Mesendoderm (in vitro differentiated cells): ENCODE data around the gene FPR2.
"Not testable (repeated sequence)": the region's sequence is repeated elsewhere in the genome, so short reads cannot be mapped to it uniquely, and the experiment has no call there.

Experiments used
- DNase-seq: peaks from one replicate; pipeline ENCODE4 v3.0.0; 2013
- H2AK5ac ChIP-seq: 2 replicates; pipeline ENCODE4 v1.6.1; 2013; ENCODE audit warnings: low read length, inconsistent platforms
- H2BK120ac ChIP-seq: 2 replicates; pipeline ENCODE4 v1.6.1; 2013; ENCODE audit warnings: low read depth, mild to moderate bottlenecking, low read length, moderate library complexity, mixed read lengths
- H2BK15ac ChIP-seq: replicated peaks from 2 replicates; pipeline ENCODE4 v1.6.1; 2013; ENCODE audit warnings: low read depth, mild to moderate bottlenecking, moderate library complexity
- H2BK5ac ChIP-seq: 2 replicates; pipeline ENCODE4 v1.6.1; 2013; ENCODE audit warnings: low read length, inconsistent platforms
- H3K18ac ChIP-seq: 2 replicates; pipeline ENCODE4 v1.6.1; 2013; ENCODE audit warnings: mild to moderate bottlenecking, low read length, mixed read lengths
- H3K23ac ChIP-seq: one replicate; pipeline ENCODE4 v1.6.1; 2013; ENCODE audit warnings: low read length
- H3K27ac ChIP-seq: 2 replicates; pipeline ENCODE4 v1.5.1; 2013; ENCODE audit warnings: low read depth, mild to moderate bottlenecking, inconsistent platforms, low read length, moderate library complexity
- H3K27me3 ChIP-seq: 2 replicates; pipeline ENCODE4 v1.6.1; 2013; ENCODE audit warnings: low read length, control low read depth, mild to moderate bottlenecking, inconsistent platforms; ENCODE audit not compliant: insufficient read depth, poor library complexity
- H3K36me3 ChIP-seq: 2 replicates; pipeline ENCODE4 v1.6.1; 2013; ENCODE audit warnings: low read length, inconsistent platforms; ENCODE audit not compliant: control insufficient read depth, insufficient read depth
- H3K4ac ChIP-seq: one replicate; pipeline ENCODE4 v1.6.1; 2013; ENCODE audit warnings: low read depth, mild to moderate bottlenecking, low read length, moderate library complexity
- H3K4me1 ChIP-seq: 2 replicates; pipeline ENCODE4 v1.6.1; 2013; ENCODE audit warnings: low read depth, low read length, inconsistent platforms; ENCODE audit not compliant: control insufficient read depth
- H3K4me2 ChIP-seq: 2 replicates; pipeline ENCODE4 v1.6.1; 2013; ENCODE audit warnings: low read length
- H3K4me3 ChIP-seq: 2 replicates; pipeline ENCODE4 v1.5.1; 2013; ENCODE audit warnings: mild to moderate bottlenecking, low read length
- H3K56ac ChIP-seq: one replicate; pipeline ENCODE4 v1.6.1; 2013; ENCODE audit warnings: low read length
- H3K79me1 ChIP-seq: 2 replicates; pipeline ENCODE4 v1.6.1; 2013; ENCODE audit warnings: low read length, inconsistent platforms
- H3K79me2 ChIP-seq: 2 replicates; pipeline ENCODE4 v1.6.1; 2013; ENCODE audit warnings: mild to moderate bottlenecking, low read length; ENCODE audit not compliant: control insufficient read depth, insufficient read depth
- H3K9ac ChIP-seq: 2 replicates; pipeline ENCODE4 v1.6.1; 2013; ENCODE audit warnings: low read length, inconsistent platforms
- H4K5ac ChIP-seq: one replicate; pipeline ENCODE4 v1.6.1; 2013; ENCODE audit warnings: low read length
- H4K8ac ChIP-seq: one replicate; pipeline ENCODE4 v1.6.1; 2013; ENCODE audit warnings: low read depth, mild to moderate bottlenecking, control low read depth, low read length, moderate library complexity
- WGBS: extraction: QIAGEN DNeasy Blood & Tissue Kit; methylation state at CpG from one replicate; pipeline ENCODE4 v1.1.7; 2013; ENCODE audit warnings: low lambda C conversion rate, missing lambda C conversion rate; ENCODE audit not compliant: insufficient coverage; ENCODE audit errors: extremely low coverage; 5-methylcytosine and 5-hydroxymethylcytosine counted together

FPR2 gene

DNA sequence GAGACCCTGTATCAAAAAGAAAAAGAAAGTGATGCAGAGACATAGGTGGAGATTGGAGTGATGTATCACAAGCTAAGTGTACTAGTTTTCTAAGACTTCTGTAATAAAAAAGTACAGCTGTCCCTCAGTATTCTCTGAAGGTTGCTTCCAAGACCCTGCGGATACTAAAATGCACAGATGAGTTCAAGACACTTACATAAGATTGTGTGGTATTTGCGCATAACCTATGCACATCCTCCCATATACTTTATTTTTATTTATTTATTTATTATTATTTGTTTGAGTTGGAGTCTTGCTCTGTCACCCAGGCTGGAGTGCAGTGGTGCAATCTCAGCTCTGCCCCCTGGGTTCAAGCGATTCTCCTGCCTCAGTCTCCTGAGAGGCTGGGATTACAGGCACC, 23.6 kb upstream of the FPR2 start:
- Histone ChIP-seq H3K4ac (no peak overlapping the region), H2BK120ac (no peak overlapping the region), H3K79me2 (no peaks in the 10 kb centered on the region), H4K5ac (no peak overlapping the region), H3K9ac (no peak overlapping the region), H3K23ac (no peak overlapping the region), H3K4me1 (no peaks in the 10 kb centered on the region), H3K4me2 (no peak overlapping the region), H3K18ac (no peak overlapping the region), H3K4me3 (no peak overlapping the region), H4K8ac (no peak overlapping the region), H2BK5ac (no peak overlapping the region), H2AK5ac (no peak overlapping the region), H3K36me3 (no peaks in the 10 kb centered on the region), H3K79me1 (no peaks in the 10 kb centered on the region), H2BK15ac (no peak overlapping the region), H3K56ac (no peak overlapping the region), H3K27ac (no peak overlapping the region), H3K27me3 (no peaks in the 10 kb centered on the region)
- no CpG with 5 or more reads among the region's 3 CpGs for WGBS
- DNase-seq: no peak

DNA sequence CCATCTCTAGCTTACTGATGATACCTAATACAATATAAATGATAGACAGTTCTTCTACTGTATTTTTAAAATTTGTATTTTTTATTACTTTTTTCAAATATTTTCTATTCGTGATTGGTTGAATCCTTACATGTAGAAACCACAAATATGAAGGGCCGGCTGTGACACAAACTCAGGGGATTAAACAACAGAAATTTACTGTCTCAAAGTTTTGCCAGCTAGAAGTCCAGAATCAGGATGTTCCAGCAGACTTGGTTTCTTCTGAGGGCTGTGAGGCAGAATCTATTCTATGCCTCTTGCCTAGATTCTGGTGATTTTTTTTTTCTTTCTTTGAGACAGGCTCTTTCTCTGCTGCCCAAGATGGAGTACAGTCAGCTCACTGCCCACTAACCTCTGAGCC, 23.1 kb upstream of the FPR2 start:
- Histone ChIP-seq H4K8ac (no peak overlapping the region), H3K79me2 (no peaks in the 10 kb centered on the region), H2BK120ac (no peak overlapping the region), H2BK15ac (no peak overlapping the region), H3K79me1 (no peaks in the 10 kb centered on the region), H3K56ac (no peak overlapping the region), H3K27me3 (no peaks in the 10 kb centered on the region), H3K4ac (no peak overlapping the region), H3K4me2 (no peak overlapping the region), H4K5ac (no peak overlapping the region), H3K36me3 (no peaks in the 10 kb centered on the region), H3K9ac (no peak overlapping the region), H2BK5ac (no peak overlapping the region), H2AK5ac (no peak overlapping the region), H3K4me3 (no peak overlapping the region), H3K18ac (no peak overlapping the region), H3K27ac (no peak overlapping the region), H3K23ac (no peak overlapping the region), H3K4me1 (no peaks in the 10 kb centered on the region)
- WGBS: no CpG with 5 or more reads among the region's 2 CpGs
- DNase-seq: no peak

DNA sequence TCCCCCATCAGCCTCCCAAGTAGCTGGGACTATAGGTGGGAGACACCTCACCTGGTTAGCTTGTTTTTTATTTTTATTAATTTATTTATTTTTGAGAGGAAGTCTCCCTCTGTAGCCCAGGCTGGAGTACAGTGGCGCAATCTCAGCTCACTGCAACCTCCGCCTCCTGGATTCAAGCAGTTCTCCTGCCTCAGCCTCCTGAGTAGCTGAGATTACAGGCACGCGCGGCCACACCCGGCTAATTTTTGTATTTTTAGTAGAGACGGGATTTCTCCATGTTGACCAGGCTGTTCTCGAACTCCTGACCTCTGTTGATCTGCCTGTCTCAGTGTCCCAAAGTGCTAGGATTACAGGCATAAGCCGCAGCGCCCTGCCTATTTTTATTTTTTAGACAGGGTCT, 22.5 kb upstream of the FPR2 start:
- H4K8ac ChIP-seq, H2BK5ac ChIP-seq, H3K27ac ChIP-seq, H3K18ac ChIP-seq, DNase-seq, H3K4me1 ChIP-seq, H3K4me3 ChIP-seq, H3K27me3 ChIP-seq, H3K4ac ChIP-seq, H4K5ac ChIP-seq, H3K4me2 ChIP-seq, H3K9ac ChIP-seq, H3K23ac ChIP-seq, H2AK5ac ChIP-seq, H3K79me2 ChIP-seq, H2BK15ac ChIP-seq, H3K79me1 ChIP-seq, H3K36me3 ChIP-seq, H2BK120ac ChIP-seq, H3K56ac ChIP-seq: not testable (repeated sequence)
- no CpG with 5 or more reads among the region's 10 CpGs for WGBS

DNA sequence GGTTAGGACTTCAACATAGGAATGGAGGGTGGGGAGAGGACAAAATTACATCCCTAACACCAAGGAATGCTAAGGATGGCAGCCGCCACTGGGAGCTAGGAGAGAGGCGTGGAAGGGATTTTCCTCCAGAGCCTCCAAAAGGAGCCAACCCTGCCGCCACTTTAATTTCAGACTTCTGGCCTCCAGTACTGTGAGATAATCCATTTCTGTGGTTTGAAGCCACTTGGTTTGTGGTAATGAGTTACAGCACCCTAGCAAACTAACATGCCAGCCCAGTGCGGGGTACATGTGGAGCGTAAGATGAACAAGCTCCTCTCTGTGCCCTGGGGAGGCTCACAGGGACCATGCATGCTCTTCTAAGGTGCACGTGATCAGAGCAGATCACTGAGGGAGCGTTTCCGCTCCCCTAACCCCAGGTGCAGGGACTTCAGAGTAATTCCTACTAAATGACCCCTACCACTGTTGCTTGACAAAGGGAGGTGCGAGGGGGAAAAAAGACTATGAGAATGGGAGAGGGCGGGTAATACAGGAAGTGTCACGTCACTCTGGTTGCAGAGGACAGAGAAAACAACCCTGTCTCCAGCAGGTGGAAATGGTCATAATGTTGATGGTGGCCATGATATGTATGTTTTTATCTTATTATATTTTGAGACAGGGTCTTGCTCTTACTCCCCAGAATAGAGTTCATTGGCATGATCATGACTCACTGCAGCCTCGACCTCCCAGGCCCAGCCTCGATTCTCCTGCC, 21.3 kb upstream of the FPR2 start:
- H3K27me3 ChIP-seq: no peaks in the 10 kb centered on the region
- H2BK120ac ChIP-seq: no peak overlapping the region
- no peak overlapping the region for H4K8ac ChIP-seq
- H3K36me3 ChIP-seq: no peaks in the 10 kb centered on the region
- no peak overlapping the region for H3K23ac ChIP-seq
- H3K18ac ChIP-seq: no peak overlapping the region
- H4K5ac ChIP-seq: no peak overlapping the region
- H3K4me2 ChIP-seq: no peak overlapping the region
- H2BK5ac ChIP-seq: no peak overlapping the region
- H3K9ac ChIP-seq: no peak overlapping the region
- no peaks in the 10 kb centered on the region for H3K79me2 ChIP-seq
- H2AK5ac ChIP-seq: no peak overlapping the region
- H3K79me1 ChIP-seq: no peaks in the 10 kb centered on the region
- H3K56ac ChIP-seq: no peak overlapping the region
- no peaks in the 10 kb centered on the region for H3K4me1 ChIP-seq
- no peak overlapping the region for H3K4ac ChIP-seq
- no peak overlapping the region for H3K27ac ChIP-seq
- no peak overlapping the region for H3K4me3 ChIP-seq
- no CpG with 5 or more reads among the region's 13 CpGs for WGBS
- no peak for DNase-seq
- H2BK15ac ChIP-seq: no peak overlapping the region

DNA sequence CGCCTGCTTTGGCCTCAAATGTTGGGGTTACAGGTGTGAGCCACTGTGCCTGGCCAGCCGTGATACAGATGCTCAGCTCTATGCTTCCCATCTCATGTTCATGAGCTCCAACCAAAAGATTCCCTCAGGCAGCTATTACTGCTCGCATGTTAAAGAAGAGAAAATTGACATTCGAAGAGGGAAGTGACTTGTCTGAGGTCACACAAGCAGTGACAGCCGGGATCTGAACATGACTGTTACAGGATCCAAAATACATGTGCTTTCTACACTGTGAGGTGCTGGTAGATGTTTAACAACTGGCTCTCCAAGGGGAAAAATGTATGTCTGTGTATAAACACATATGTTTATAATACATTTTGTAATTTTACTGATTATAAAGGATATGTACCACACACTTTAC, 20.6 kb upstream of the FPR2 start:
- Histone ChIP-seq H3K79me1 (no peaks in the 10 kb centered on the region), H3K4me1 (no peaks in the 10 kb centered on the region), H4K8ac (no peak overlapping the region), H3K56ac (no peak overlapping the region), H4K5ac (no peak overlapping the region), H3K36me3 (no peaks in the 10 kb centered on the region), H3K9ac (no peak overlapping the region), H2AK5ac (no peak overlapping the region), H3K27ac (no peak overlapping the region), H2BK15ac (no peak overlapping the region), H3K23ac (no peak overlapping the region), H3K79me2 (no peaks in the 10 kb centered on the region), H3K27me3 (no peaks in the 10 kb centered on the region), H3K4ac (no peak overlapping the region), H3K18ac (no peak overlapping the region), H2BK120ac (no peak overlapping the region), H3K4me2 (no peak overlapping the region), H2BK5ac (no peak overlapping the region), H3K4me3 (no peak overlapping the region)
- WGBS: no CpG with 5 or more reads among the region's 5 CpGs
- DNase-seq: no peak

DNA sequence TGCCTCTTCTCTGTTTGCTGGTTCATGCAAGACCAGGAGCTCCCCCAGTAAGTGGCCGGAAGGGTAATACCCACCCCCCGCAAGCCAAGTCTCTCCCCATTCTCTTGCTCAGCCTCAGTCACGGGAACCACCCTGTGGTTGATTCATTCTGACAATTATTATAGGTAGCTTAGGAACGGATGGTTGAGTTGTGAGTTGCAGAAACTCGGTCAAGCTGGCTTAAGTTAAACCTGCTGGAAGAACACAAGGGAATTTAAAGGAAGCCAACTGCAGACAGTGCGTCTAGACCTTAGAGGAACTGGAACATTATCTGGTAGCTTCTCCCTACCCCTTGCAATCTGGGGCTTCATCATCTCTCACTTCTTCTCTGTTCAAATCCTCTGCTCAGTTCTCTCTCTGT, 18.2 kb upstream of the FPR2 start:
- whole genome bisulfite sequencing: no CpG with 5 or more reads among the region's 6 CpGs
- no peak overlapping the region for H3K4me3 ChIP-seq
- no peak for DNase-seq
- no peak overlapping the region for H3K27ac ChIP-seq
- no peak overlapping the region for H2BK120ac ChIP-seq
- no peak overlapping the region for H2BK15ac ChIP-seq
- no peaks in the 10 kb centered on the region for H3K79me2 ChIP-seq
- H3K4me1 ChIP-seq: no peaks in the 10 kb centered on the region
- no peak overlapping the region for H3K18ac ChIP-seq
- no peak overlapping the region for H3K56ac ChIP-seq
- H3K27me3 ChIP-seq: no peaks in the 10 kb centered on the region
- no peak overlapping the region for H3K9ac ChIP-seq
- no peak overlapping the region for H2AK5ac ChIP-seq
- H3K36me3 ChIP-seq: no peaks in the 10 kb centered on the region
- no peaks in the 10 kb centered on the region for H3K79me1 ChIP-seq
- no peak overlapping the region for H3K4ac ChIP-seq
- H3K4me2 ChIP-seq: no peak overlapping the region
- no peak overlapping the region for H3K23ac ChIP-seq
- no peak overlapping the region for H4K5ac ChIP-seq
- no peak overlapping the region for H2BK5ac ChIP-seq
- H4K8ac ChIP-seq: no peak overlapping the region
